DND-41 (cell line): ENCODE results near the gene BTC.

Experiments
- ATAC-seq: fragments of 200-7000 bp; cut with Tn5 transposase; 3 replicates; pipeline ENCODE4 v1.9.1; 2021; ENCODE audit warnings: low read depth; ENCODE audit not compliant: insufficient read depth
- DNase-seq: peaks from one replicate; pipeline ENCODE4 v3.0.0-alpha.2; 2020
- H2AFZ ChIP-seq: 2 replicates; pipeline ENCODE4 v1.6.0; 2012; ENCODE audit warnings: low read depth, low read length
- H3K27ac ChIP-seq: 2 replicates; pipeline ENCODE4 v1.5.1; 2012; ENCODE audit warnings: low read length, inconsistent platforms
- H3K27me3 ChIP-seq: fragments of 200-600 bp; sonication (generic); 2 replicates; pipeline ENCODE4 v1.6.0; 2012; ENCODE audit warnings: low read length, mild to moderate bottlenecking, inconsistent platforms; ENCODE audit not compliant: insufficient read depth, poor library complexity
- H3K36me3 ChIP-seq: 2 replicates; pipeline ENCODE4 v1.5.1; 2012; ENCODE audit warnings: low read length, inconsistent platforms; ENCODE audit not compliant: insufficient read depth
- H3K4me1 ChIP-seq: 2 replicates; pipeline ENCODE4 v1.5.1; 2012; ENCODE audit warnings: mild to moderate bottlenecking, low read length; ENCODE audit not compliant: insufficient read depth
- H3K4me2 ChIP-seq: 2 replicates; pipeline ENCODE4 v1.6.0; 2012; ENCODE audit warnings: mild to moderate bottlenecking, moderate library complexity, low read length, inconsistent platforms; ENCODE audit not compliant: insufficient read depth
- H3K4me3 ChIP-seq, 2 experiments: fragments of 200-600 bp in 1 of 2; shearing (Covaris generic) in 1 of 2; 2 replicates each; pipeline ENCODE4 v1.5.1; 2012 to 2016; ENCODE audit warnings: inconsistent platforms in 2 of 2, low read length in 2 of 2, mild to moderate bottlenecking in 2 of 2, low read depth in 1 of 2, moderate library complexity in 1 of 2
- H3K79me2 ChIP-seq: 2 replicates; pipeline ENCODE4 v1.6.0; 2012; ENCODE audit warnings: low read length, inconsistent platforms; ENCODE audit not compliant: insufficient read depth
- H3K9ac ChIP-seq: 2 replicates; pipeline ENCODE4 v1.6.0; 2012; ENCODE audit warnings: low read depth, mild to moderate bottlenecking, inconsistent platforms, low read length, moderate library complexity
- H3K9me3 ChIP-seq: 2 replicates; pipeline ENCODE4 v1.5.1; 2012; ENCODE audit warnings: low read length, moderate library complexity, mild to moderate bottlenecking, inconsistent platforms; ENCODE audit not compliant: insufficient read depth, severe bottlenecking
- H4K20me1 ChIP-seq: 2 replicates; pipeline ENCODE4 v1.6.0; 2012; ENCODE audit warnings: low read length; ENCODE audit not compliant: insufficient read depth
- EZH2 ChIP-seq: IDR thresholded peaks from 3 replicates; pipeline ENCODE4 v1.6.1; 2012; ENCODE audit warnings: borderline replicate concordance, low read depth, mild to moderate bottlenecking, moderate library complexity, low read length, inconsistent platforms; ENCODE audit not compliant: severe bottlenecking
- TF ChIP-seq, protein P1 (sequence below): IDR thresholded peaks from 2 replicates; pipeline ENCODE4 v1.5.1; 2012; ENCODE audit warnings: borderline replicate concordance, low read length, moderate library complexity, mild to moderate bottlenecking; ENCODE audit not compliant: poor library complexity, severe bottlenecking; ENCODE audit errors: extremely low read depth

Gene BTC

DNA sequence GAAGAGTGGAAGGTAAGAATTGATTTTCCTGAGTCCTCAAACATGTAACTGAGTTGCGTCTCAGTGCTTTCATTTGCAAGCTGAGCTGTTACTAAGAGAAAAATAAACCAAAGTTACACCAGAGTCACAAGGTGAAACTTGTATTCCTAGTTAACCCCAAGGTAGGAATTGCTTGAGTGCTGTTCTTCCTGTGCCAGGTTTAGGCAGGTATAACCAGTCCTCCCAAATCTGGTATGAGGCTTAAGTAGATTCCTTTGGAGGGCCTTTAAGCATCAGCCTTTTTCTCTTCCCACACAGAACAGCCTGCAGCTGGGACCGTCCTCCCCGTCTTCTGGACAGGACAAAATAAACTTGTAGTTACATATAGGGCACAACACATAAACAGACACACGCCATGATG lies 2.3 kb upstream of the BTC start:
- no peak for ATAC-seq
- Histone ChIP-seq H3K4me2 (no peak overlapping the region), H3K4me3 (no peak overlapping the region), H2AFZ (no peak overlapping the region), H3K79me2 (no peaks in the 10 kb centered on the region), H3K27me3 (no peaks in the 10 kb centered on the region), H3K27ac (no peak overlapping the region), H3K36me3 (no peaks in the 10 kb centered on the region), H4K20me1 (no peaks in the 10 kb centered on the region), H3K4me1 (no peaks in the 10 kb centered on the region), H3K9me3 (no peaks in the 10 kb centered on the region), H3K9ac (no peak overlapping the region)
- DNase-seq = no peak
- no peak for TF ChIP-seq EZH2

DNA sequence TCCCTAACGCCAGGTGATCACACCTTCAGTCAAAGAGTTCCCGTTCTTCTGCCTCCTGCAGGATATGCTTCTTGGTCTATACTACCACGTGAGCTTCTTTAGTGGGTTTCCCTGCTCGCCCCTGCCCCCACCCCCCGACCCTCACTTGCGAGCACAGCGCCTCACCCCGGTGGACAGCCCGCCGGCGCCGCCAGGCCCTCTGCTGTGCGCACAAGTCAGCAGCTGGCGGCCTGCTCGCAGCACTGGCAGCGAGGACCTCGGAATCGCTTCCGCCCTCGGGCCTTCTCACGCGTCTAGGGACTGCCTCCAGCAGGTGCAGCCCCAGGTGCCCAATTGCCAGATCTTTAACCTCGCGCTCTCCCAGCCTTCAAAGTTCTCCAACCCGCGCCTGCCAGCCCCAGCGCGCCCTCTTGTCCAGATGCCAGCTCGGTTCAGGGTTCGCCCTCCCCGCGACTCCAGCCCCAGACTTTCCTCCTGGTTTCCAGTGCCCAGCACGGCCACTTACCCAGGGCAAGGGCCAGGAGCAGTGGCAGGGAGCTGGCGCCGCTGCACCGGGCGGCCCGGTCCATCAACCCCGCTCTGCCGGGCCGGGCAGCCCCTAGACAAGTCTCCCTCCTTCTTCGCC lies 454 bp downstream of the BTC start:
- TF ChIP-seq EZH2 = no peak
- TF ChIP-seq, protein P1, sequence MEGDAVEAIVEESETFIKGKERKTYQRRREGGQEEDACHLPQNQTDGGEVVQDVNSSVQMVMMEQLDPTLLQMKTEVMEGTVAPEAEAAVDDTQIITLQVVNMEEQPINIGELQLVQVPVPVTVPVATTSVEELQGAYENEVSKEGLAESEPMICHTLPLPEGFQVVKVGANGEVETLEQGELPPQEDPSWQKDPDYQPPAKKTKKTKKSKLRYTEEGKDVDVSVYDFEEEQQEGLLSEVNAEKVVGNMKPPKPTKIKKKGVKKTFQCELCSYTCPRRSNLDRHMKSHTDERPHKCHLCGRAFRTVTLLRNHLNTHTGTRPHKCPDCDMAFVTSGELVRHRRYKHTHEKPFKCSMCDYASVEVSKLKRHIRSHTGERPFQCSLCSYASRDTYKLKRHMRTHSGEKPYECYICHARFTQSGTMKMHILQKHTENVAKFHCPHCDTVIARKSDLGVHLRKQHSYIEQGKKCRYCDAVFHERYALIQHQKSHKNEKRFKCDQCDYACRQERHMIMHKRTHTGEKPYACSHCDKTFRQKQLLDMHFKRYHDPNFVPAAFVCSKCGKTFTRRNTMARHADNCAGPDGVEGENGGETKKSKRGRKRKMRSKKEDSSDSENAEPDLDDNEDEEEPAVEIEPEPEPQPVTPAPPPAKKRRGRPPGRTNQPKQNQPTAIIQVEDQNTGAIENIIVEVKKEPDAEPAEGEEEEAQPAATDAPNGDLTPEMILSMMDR = no peak
- H3K4me1 ChIP-seq = no peaks in the 10 kb centered on the region
- ATAC-seq = no peak
- H2AFZ ChIP-seq = no peak overlapping the region
- H3K9me3 ChIP-seq = no peaks in the 10 kb centered on the region
- no peaks in the 10 kb centered on the region for H3K79me2 ChIP-seq
- no peaks in the 10 kb centered on the region for H3K36me3 ChIP-seq
- H4K20me1 ChIP-seq = no peaks in the 10 kb centered on the region
- H3K4me3 ChIP-seq = no peak overlapping the region
- no peak overlapping the region for H3K4me2 ChIP-seq
- H3K27me3 ChIP-seq = no peaks in the 10 kb centered on the region
- no peak overlapping the region for H3K27ac ChIP-seq
- no peak overlapping the region for H3K9ac ChIP-seq
- DNase-seq = no peak

DNA sequence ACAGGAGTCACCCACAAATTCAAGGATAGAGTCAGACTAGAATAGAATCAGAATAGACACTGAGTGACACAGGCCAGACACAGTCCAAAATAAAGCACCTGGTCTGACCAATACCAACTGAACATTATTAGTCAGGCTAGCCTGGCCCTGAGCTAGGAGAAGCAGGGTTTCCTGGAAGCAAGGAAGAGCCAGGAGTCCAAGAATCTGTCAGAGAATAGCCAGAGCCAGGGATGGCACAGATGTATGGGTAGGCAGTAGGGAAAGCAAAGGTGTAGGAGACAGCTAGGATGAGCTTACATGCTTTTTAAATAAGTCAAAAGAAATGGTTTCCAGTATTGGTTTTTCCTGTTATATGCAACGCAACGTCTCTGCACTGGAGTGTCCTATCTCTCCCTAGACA lies 3.7 kb downstream of the BTC start:
- no peaks in the 10 kb centered on the region for H4K20me1 ChIP-seq
- H3K9me3 ChIP-seq = no peaks in the 10 kb centered on the region
- TF ChIP-seq, protein P1 = no peak
- no peak for TF ChIP-seq EZH2
- no peak overlapping the region for H3K4me3 ChIP-seq
- DNase-seq (no peak), ATAC-seq (no peak)
- H3K27ac ChIP-seq = no peak overlapping the region
- H3K9ac ChIP-seq = no peak overlapping the region
- no peaks in the 10 kb centered on the region for H3K36me3 ChIP-seq
- H3K4me2 ChIP-seq = no peak overlapping the region
- H3K4me1 ChIP-seq = no peaks in the 10 kb centered on the region
- no peak overlapping the region for H2AFZ ChIP-seq
- no peaks in the 10 kb centered on the region for H3K79me2 ChIP-seq
- no peaks in the 10 kb centered on the region for H3K27me3 ChIP-seq

DNA sequence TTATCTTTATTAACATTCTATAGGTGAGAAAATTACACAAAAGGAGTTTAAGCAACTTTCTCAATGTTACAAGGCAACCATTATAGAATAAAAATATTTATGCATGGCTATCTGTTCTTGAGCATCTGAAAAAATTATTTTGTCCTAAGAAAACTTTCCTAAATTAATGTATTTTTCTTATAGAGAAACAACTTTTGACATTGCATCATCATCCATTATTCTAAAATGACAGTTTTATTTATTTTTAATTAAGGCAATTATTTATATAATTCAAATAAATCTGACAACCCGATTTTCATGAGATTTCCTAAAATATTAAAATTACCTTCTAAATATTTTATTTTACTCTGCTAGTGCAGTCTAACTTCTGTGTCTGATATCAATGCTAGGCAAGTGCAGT lies 4.8 kb downstream of the BTC start:
- DNase-seq (no peak), ATAC-seq (no peak)
- TF ChIP-seq, protein P1 = no peak
- no peak for TF ChIP-seq EZH2
- H4K20me1 ChIP-seq = no peaks in the 10 kb centered on the region
- H3K9ac ChIP-seq = no peak overlapping the region
- H3K36me3 ChIP-seq = no peaks in the 10 kb centered on the region
- no peak overlapping the region for H2AFZ ChIP-seq
- H3K9me3 ChIP-seq = no peaks in the 10 kb centered on the region
- H3K27me3 ChIP-seq = no peaks in the 10 kb centered on the region
- H3K4me3 ChIP-seq = no peak overlapping the region
- no peaks in the 10 kb centered on the region for H3K79me2 ChIP-seq
- H3K4me1 ChIP-seq = no peaks in the 10 kb centered on the region
- H3K27ac ChIP-seq = no peak overlapping the region
- no peak overlapping the region for H3K4me2 ChIP-seq
